Esophagus (tissue), 2 donors: ENCODE results near the gene ZNF518B. TPM values are rescaled to one million over a fixed set of nuclear protein-coding genes. Genes with fewer than 3 reads are reported as not detected.

ENCODE experiments used
- H3K27ac ChIP-seq, 2 donors: one replicate each; pipeline ENCODE4 v1.5.1; 2013; ENCODE audit warnings: low read depth in 2 of 2, mild to moderate bottlenecking in 2 of 2, inconsistent platforms in 1 of 2, low read length in 1 of 2, moderate library complexity in 1 of 2
- H3K27me3 ChIP-seq, 2 donors: one replicate each; pipeline ENCODE4 v1.6.1; 2013; ENCODE audit warnings: low read length in 2 of 2, control low read depth in 1 of 2, mild to moderate bottlenecking in 1 of 2; ENCODE audit not compliant: insufficient read depth in 2 of 2, control insufficient read depth in 1 of 2
- H3K36me3 ChIP-seq, 2 donors: one replicate each; pipeline ENCODE4 v1.6.1; 2013; ENCODE audit warnings: low read length in 1 of 2; ENCODE audit not compliant: control insufficient read depth in 2 of 2, insufficient read depth in 2 of 2
- H3K4me1 ChIP-seq, 2 donors: one replicate each; pipeline ENCODE4 v1.6.1; 2013; ENCODE audit warnings: low read length in 1 of 2; ENCODE audit not compliant: control insufficient read depth in 2 of 2, insufficient read depth in 2 of 2
- H3K4me3 ChIP-seq, 2 donors: one replicate each; pipeline ENCODE4 v1.5.1; 2013; ENCODE audit warnings: low read length in 2 of 2, mild to moderate bottlenecking in 2 of 2, low read depth in 1 of 2, moderate library complexity in 1 of 2
- H3K9me3 ChIP-seq, 2 donors: one replicate each; pipeline ENCODE4 v1.6.1; 2013; ENCODE audit warnings: mild to moderate bottlenecking in 2 of 2, low read depth in 1 of 2, low read length in 1 of 2, moderate library complexity in 1 of 2; ENCODE audit not compliant: control insufficient read depth in 2 of 2, insufficient read depth in 1 of 2
- WGBS, 2 donors: extraction: QIAGEN DNeasy Blood & Tissue Kit; methylation state at CpG; one replicate each; pipeline ENCODE4 v1.1.7; 2013; 5-methylcytosine and 5-hydroxymethylcytosine counted together
- polyA plus RNA-seq, 2 donors: library from polyadenylated mRNA; stranded (reverse); fragments of 200-250 nt; gene quantifications; one replicate each; pipeline ENCODE4 v1.2.3, GENCODE V29; 2013
- donor health status: healthy with polysubstance abuse.
- donor health status: Bipolar disorder and iron deficiency.

Gene ZNF518B
- polyA plus RNA-seq, 2 donors: 1.9 to 2.7 TPM

DNA sequence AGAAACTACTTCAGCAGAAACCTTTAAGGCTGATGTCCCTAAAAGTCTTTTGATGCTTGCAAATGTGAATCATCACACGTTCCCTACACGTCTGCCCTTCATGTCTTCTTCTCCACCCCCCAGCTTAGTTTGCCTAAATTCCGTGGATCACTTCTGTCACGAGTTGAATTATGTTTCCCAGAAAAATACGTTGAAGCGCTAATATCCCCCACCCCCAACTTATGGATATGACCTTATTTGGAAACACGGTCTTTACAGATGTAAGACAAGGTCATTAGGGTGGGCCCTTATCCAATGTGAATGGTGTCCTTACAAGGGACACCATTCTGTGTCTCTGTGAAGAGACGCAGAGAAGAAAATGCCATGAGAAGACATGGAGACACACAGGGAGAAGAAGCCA, 2.1 kb upstream of the ZNF518B start:
- peaks cover 0 to 10% of the 10 kb centered on the region in 2 donors for H3K9me3 ChIP-seq
- no peak overlapping the region for H3K4me3 ChIP-seq
- H3K27ac ChIP-seq: no peak overlapping the region
- H3K36me3 ChIP-seq: peaks cover 0 to 4% of the 10 kb centered on the region in 2 donors
- H3K4me1 ChIP-seq: peaks cover 0 to 7% of the 10 kb centered on the region in 2 donors
- peaks cover 0 to 4% of the 10 kb centered on the region in 2 donors for H3K27me3 ChIP-seq
- 88 to 92% methylated on average over 8 of the region's 8 CpGs for WGBS, 2 donors

DNA sequence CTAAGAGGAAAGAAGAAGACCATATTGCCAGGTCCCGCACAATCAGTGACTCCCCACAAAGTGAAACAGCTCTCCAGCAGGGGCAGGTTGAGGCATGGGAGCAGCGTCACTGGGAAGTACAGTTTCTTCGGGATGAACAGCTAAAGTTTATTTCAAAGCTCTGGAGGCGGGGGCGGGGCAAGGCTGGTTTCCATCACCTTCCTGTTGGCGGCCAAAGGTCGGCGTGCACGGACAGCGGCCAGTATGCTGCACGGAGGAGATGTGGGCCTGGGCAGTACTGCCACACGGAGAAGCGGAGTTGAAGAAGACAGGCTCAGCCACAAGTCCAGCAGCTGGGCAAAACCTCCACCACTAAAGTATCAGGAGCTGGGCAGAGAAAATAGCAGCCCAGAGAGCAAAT, 951 bp upstream of the ZNF518B start:
- peaks cover 0 to 10% of the 10 kb centered on the region in 2 donors for H3K9me3 ChIP-seq
- H3K27me3 ChIP-seq: peaks cover 0 to 4% of the 10 kb centered on the region in 2 donors
- H3K4me3 ChIP-seq: no peak overlapping the region
- peaks cover 0 to 7% of the 10 kb centered on the region in 2 donors for H3K4me1 ChIP-seq
- H3K36me3 ChIP-seq: peaks cover 0 to 4% of the 10 kb centered on the region in 2 donors
- 60 to 69% methylated on average over 13 of the region's 13 CpGs for WGBS, 2 donors
- H3K27ac ChIP-seq: no peak overlapping the region

DNA sequence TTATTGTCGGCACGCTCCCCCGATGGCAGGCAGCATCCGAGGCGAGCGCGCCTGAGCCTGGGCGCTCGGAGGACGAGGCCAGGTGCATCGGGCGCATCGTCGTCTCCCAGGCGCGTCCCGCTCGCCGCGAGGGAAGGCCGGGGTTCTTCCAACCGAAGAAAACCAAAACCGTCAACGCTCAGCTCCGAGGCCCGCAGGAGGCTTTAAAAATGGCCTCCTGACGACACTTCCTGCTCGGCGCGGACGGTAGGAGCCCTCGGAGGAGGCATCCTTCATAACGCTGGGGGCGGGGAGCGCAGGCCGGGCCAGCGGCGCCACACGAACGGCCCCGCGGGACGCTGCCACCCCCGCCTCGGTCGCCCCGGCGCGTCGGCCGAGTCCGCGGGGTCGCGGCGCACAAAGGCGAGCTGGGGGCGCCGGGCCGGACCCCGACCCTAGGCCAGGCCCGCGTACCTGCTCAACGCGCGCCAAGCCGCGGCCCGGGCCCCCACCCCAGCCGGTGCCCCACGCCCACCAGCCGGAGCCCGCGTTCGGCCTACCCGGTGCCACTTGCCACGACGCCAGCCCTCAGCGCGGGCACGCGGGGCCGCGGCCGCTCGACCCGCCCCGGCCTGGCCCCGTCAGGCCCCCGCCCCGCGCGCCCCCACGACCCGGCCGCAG, 501 bp downstream of the ZNF518B start:
- H3K9me3 ChIP-seq: peaks cover 0 to 7% of the 10 kb centered on the region in 2 donors

DNA sequence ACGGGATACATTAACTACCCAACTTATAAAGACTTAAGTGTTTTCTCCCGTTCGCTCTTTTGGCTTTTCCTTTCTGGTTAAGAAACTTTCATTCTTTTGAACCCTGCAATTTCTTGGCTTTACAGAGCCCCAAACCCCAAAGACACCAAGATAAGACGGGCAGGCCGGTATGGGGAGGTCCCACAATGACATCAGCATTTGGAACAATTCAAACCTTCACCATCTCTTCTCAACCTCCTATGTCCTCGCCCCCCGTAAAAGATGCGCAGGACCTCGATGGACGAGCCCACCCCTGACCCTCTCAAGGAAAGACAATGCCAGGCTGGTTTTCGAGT, 999 bp downstream of the ZNF518B start:
- peaks cover 0 to 9% of the 10 kb centered on the region in 2 donors for H3K36me3 ChIP-seq
- H3K4me1 ChIP-seq: peaks cover 0 to 5% of the 10 kb centered on the region in 2 donors
- no peak overlapping the region for H3K27ac ChIP-seq
- peak overlapping the region; percentile 64 to 76 for H3K4me3 ChIP-seq
- WGBS, 2 donors: 49 to 55% methylated on average over 11 of the region's 11 CpGs
- H3K9me3 ChIP-seq: peaks cover 0 to 4% of the 10 kb centered on the region in 2 donors
- peaks cover 0 to 2% of the 10 kb centered on the region in 2 donors for H3K27me3 ChIP-seq

More for the DNA sequence above, 501 bp downstream of the ZNF518B start:
- H3K27ac ChIP-seq: peak overlapping the region; percentile 23 to 25
- H3K4me1 ChIP-seq: peaks cover 0 to 7% of the 10 kb centered on the region in 2 donors
- peak overlapping the region; percentile 64 to 76 for H3K4me3 ChIP-seq
- peaks cover 0 to 8% of the 10 kb centered on the region in 2 donors for H3K36me3 ChIP-seq
- 5 to 7% methylated on average over 65 to 96 of the region's 96 CpGs for WGBS, 2 donors
- peaks cover 0 to 4% of the 10 kb centered on the region in 2 donors for H3K27me3 ChIP-seq

DNA sequence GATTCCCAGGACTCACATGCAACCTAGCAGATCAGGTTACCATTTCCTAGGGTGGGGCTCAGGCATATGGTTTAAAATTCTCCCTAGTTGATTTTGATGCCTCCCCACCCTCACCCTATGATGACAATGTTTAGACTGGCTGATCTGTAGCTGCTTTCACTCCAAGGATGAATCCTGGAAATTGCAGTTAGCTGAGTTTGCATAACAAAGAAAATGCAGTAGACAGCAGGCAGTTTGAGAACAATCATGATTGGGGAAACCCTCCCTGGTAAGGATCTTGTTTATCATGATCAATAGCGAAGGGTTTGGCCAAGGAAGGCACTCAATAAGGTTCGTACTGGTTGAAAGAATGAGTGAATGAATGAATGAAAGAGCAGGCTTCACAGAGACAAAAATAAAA, 2.1 kb downstream of the ZNF518B start:
- Histone ChIP-seq H3K36me3 (peaks cover 5 to 13% of the 10 kb centered on the region in 2 donors), H3K27ac (no peak overlapping the region), H3K4me3 (no peak overlapping the region), H3K27me3 (no peaks in the 10 kb centered on the region), H3K4me1 (peaks cover 0 to 5% of the 10 kb centered on the region in 2 donors), H3K9me3 (peaks cover 3 to 4% of the 10 kb centered on the region in 2 donors)
- 93 to 94% methylated on average over 2 of the region's 2 CpGs for WGBS, 2 donors

DNA sequence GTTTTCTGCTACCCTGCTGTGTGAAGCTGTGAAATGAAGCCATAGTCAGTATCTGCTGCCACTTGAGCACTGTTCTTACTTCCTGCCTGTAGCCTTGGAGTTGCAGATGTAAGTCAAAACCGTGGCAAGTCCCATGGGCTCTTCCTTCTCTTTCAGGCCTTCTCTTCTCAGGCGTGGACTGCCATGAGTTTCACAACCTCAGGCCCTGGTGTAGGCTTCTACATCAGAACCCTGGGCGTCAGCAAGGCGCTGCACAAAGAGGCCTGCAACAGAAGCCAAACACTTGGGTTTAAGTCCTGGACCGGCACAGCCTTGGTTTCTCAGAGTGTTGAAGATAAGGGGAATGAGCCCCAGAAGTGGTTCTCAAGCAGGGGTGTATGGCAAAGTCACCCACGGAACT, 2.5 kb downstream of the ZNF518B start:
- Histone ChIP-seq H3K27me3 (no peaks in the 10 kb centered on the region), H3K27ac (no peak overlapping the region), H3K36me3 (peaks cover 7 to 13% of the 10 kb centered on the region in 2 donors), H3K9me3 (peaks cover 3 to 4% of the 10 kb centered on the region in 2 donors), H3K4me1 (peaks cover 0 to 5% of the 10 kb centered on the region in 2 donors), H3K4me3 (no peak overlapping the region)
- WGBS, 2 donors: 86 to 92% methylated on average over 6 of the region's 6 CpGs

DNA sequence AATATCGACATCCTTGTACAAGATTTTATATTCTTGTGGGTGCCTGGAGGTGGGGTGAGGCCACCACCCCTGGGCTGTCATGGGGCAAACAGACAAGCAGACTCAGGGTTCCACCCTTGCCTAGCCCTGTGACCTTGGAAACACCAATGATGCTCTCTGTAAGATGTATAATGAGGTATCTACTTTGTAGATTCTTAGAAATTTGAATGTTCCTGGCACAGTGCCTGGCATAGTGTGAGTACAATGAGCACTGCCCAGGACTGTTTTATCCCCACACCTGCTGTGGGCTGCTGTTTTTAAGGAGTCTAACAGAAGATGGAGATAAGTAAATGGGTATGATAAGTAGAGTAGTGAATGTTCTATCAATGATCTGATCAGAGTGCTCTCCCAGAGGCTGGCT, 3.1 kb downstream of the ZNF518B start:
- Histone ChIP-seq H3K27ac (no peak overlapping the region), H3K36me3 (peaks cover 7 to 13% of the 10 kb centered on the region in 2 donors), H3K4me1 (peaks cover 0 to 5% of the 10 kb centered on the region in 2 donors), H3K27me3 (no peaks in the 10 kb centered on the region), H3K4me3 (no peak overlapping the region), H3K9me3 (peaks cover 3 to 4% of the 10 kb centered on the region in 2 donors)
- 96 to 100% methylated on average over 1 of the region's 1 CpG for WGBS, 2 donors

DNA sequence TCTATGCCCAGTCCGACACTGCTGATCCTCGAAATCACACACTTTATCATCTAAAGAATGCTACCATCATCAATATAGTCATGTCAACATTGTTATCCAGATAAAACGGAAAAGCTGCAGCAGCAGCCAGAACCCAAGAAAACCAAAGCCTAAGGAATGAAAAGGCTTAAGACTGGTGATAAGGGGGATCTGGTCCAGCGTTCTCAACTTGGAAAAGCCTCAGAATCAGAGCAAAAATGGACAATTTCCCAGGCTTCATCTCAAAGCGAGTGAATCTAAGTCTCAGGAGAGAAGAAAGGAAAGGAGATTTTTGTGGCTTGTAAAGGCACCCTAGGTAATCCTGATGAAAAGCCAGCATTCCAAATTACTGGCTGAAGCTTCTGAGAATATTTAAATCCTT, 8.2 kb downstream of the ZNF518B start:
- Histone ChIP-seq H3K27ac (no peak overlapping the region), H3K9me3 (peaks cover 3 to 4% of the 10 kb centered on the region in 2 donors), H3K27me3 (no peaks in the 10 kb centered on the region), H3K4me1 (peaks cover 0 to 3% of the 10 kb centered on the region in 2 donors), H3K4me3 (no peak overlapping the region), H3K36me3 (peaks cover 17% of the 10 kb centered on the region in 2 donors)
- WGBS, 2 donors: 90 to 91% methylated on average over 5 of the region's 5 CpGs

DNA sequence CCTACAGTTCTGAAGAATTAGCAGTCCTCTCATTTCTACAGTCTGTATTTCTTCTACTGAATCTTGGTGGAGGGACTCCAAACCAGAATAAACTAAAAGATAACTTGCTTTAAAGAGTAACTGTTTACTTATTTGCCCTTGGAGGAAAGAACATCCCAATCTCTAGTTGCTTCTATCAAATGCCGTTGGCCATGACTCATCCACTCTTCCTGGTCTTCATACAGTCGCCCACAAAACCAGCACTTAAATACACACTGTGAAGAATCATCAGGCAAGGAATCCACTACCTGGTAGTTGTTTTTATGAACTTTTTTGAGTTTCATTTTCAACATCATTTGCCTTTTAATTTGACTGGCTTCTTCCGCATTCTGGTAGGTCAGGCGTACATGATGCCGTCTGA, 14.2 kb downstream of the ZNF518B start:
- WGBS, 2 donors: 95 to 96% methylated on average over 5 of the region's 5 CpGs
- Histone ChIP-seq H3K27ac (no peak overlapping the region), H3K36me3 (peaks cover 5 to 13% of the 10 kb centered on the region in 2 donors), H3K9me3 (peaks cover 0 to 4% of the 10 kb centered on the region in 2 donors), H3K27me3 (no peaks in the 10 kb centered on the region), H3K4me3 (no peak overlapping the region), H3K4me1 (no peaks in the 10 kb centered on the region)

DNA sequence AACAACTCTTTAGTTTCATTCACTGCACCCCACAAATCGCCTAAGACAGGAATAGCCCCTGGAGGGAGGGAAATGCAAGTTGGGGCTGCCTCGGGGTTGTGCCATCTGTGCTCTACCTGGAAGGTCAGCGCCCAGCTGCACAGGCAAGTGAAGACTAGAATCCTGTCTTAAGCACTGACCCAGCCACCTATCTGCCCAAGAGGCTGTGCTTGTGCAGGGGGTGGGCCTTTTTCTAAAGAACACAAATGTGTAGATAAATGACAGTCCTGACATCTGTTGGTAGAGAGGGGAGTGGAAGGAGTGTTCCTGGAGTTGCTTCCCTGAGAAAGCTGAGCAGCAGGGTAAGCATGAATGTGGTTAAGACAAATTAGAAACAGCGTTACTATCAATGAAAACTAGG, 15.7 kb downstream of the ZNF518B start:
- Histone ChIP-seq H3K4me1 (no peaks in the 10 kb centered on the region), H3K9me3 (no peaks in the 10 kb centered on the region), H3K27me3 (no peaks in the 10 kb centered on the region), H3K27ac (no peak overlapping the region), H3K36me3 (peaks cover 5 to 13% of the 10 kb centered on the region in 2 donors), H3K4me3 (no peak overlapping the region)
- WGBS, 2 donors: 78 to 84% methylated on average over 4 of the region's 4 CpGs
